B cell (primary cell): ENCODE measurements around the gene ATRAID. TPM values are rescaled to one million over a fixed set of nuclear protein-coding genes. Genes with fewer than 3 reads are reported as not detected.
A peak's percentile ranks its signal among the peaks of the same experiment; 100 is the strongest.

Experiments used
- ATAC-seq: fragments of 200-7000 bp; cut with Tn5 transposase; one replicate; pipeline ENCODE4 v1.10.0; 2021; ENCODE audit warnings: low read depth, mild to moderate bottlenecking, moderate number of reproducible peaks, moderate library complexity
- CTCF ChIA-PET: fragments of 350-600 bp; sonication (Branson Sonifier 250); formaldehyde crosslinking; loops from one replicate; lab custom pipeline; 2021; ENCODE audit warnings: antibody characterized with exemption, inconsistent platforms; lab: Charles Lee
- POLR2A ChIA-PET: fragments of 350-600 bp; sonication (Branson Sonifier 250); formaldehyde crosslinking; loops from one replicate; lab custom pipeline; 2021; ENCODE audit warnings: antibody characterized with exemption; lab: Charles Lee
- DNase-seq: peaks from one replicate; pipeline ENCODE4 v3.0.0; 2013
- H2AFZ ChIP-seq: 2 replicates; pipeline ENCODE4 v1.6.1; 2012; ENCODE audit warnings: mild to moderate bottlenecking, low read depth, low read length; ENCODE audit not compliant: insufficient read depth, poor library complexity, severe bottlenecking
- H3K27ac ChIP-seq, 2 donors: 1 replicate in 1 of 2; 2 replicates in 1 of 2; pipeline ENCODE4 v1.5.1; 2012 to 2013; ENCODE audit warnings: low read length in 2 of 2, mild to moderate bottlenecking in 2 of 2, moderate library complexity in 1 of 2
- H3K27me3 ChIP-seq, 4 experiments: fragments of 200-600 bp in 1 of 4; sonication (generic) in 1 of 4; replicated peaks in 1 of 4; 1 replicate in 2 of 4; 2 replicates in 2 of 4; pipeline versions ENCODE4 v1.6.1 to v1.7.0; 2013 to 2016; ENCODE audit warnings: low read length in 3 of 4, mild to moderate bottlenecking in 2 of 4, mixed read lengths in 1 of 4, moderate library complexity in 1 of 4; ENCODE audit not compliant: insufficient read depth in 4 of 4, control insufficient read depth in 3 of 4; ENCODE audit errors: control extremely low read depth in 1 of 4
- H3K36me3 ChIP-seq, 2 experiments: replicated peaks in 1 of 2; 1 replicate in 1 of 2; 2 replicates in 1 of 2; pipeline versions ENCODE4 v1.6.1 to v1.7.1; 2013; ENCODE audit warnings: low read length in 1 of 2; ENCODE audit not compliant: insufficient read depth in 2 of 2, control insufficient read depth in 1 of 2; ENCODE audit errors: control extremely low read depth in 1 of 2, extremely low read depth in 1 of 2
- H3K4me1 ChIP-seq, 2 donors: fragments of 200-600 bp in 1 of 2; sonication (generic) in 1 of 2; 1 replicate in 1 of 2; 2 replicates in 1 of 2; pipeline versions ENCODE4 v1.5.1 to v1.6.1; 2013 to 2017; ENCODE audit warnings: low read length in 2 of 2; ENCODE audit not compliant: control insufficient read depth in 2 of 2, insufficient read depth in 2 of 2
- H3K4me2 ChIP-seq: replicated peaks from 2 replicates; pipeline ENCODE3; 2012; ENCODE audit warnings: mild to moderate bottlenecking, low read depth, low read length; ENCODE audit not compliant: poor library complexity, severe bottlenecking
- H3K4me3 ChIP-seq, 5 experiments: fragments of 200-600 bp in 1 of 5; sonication (generic) in 1 of 5; 1 replicate in 3 of 5; 2 replicates in 2 of 5; pipeline versions ENCODE4 v1.5.1 to v1.7.0; 2011 to 2016; ENCODE audit warnings: low read length in 4 of 5, mild to moderate bottlenecking in 4 of 5, low read depth in 2 of 5, control low read depth in 1 of 5, moderate library complexity in 1 of 5; ENCODE audit not compliant: insufficient read depth in 1 of 5; ENCODE audit errors: control extremely low read depth in 1 of 5, extremely low read depth in 1 of 5
- H3K79me2 ChIP-seq: fragments of 200-600 bp; sonication (generic); one replicate; pipeline ENCODE4 v1.6.0; 2016; ENCODE audit warnings: low read length; ENCODE audit not compliant: control insufficient read depth, insufficient read depth
- H3K9ac ChIP-seq: fragments of 200-600 bp; sonication (generic); 2 replicates; pipeline ENCODE4 v1.6.1; 2017; ENCODE audit warnings: mild to moderate bottlenecking, low read length, moderate library complexity
- H3K9me3 ChIP-seq, 3 donors: one replicate each; pipeline versions ENCODE4 v1.6.1 to v1.7.1; 2013; ENCODE audit warnings: low read length in 2 of 3; ENCODE audit not compliant: control insufficient read depth in 2 of 3, insufficient read depth in 1 of 3; ENCODE audit errors: control extremely low read depth in 1 of 3
- H4K20me1 ChIP-seq: 2 replicates; pipeline ENCODE4 v1.6.0; 2012; ENCODE audit warnings: mild to moderate bottlenecking, low read length; ENCODE audit not compliant: insufficient read depth, control insufficient read depth, poor library complexity, severe bottlenecking
- H3K27ac Mint-ChIP-seq: one replicate; pipeline ENCODE4 v1.8.0; 2021; ENCODE audit warnings: mixed read lengths
- H3K27me3 Mint-ChIP-seq: one replicate; pipeline ENCODE4 v1.8.0; 2021; ENCODE audit warnings: mixed read lengths
- H3K4me1 Mint-ChIP-seq: one replicate; pipeline ENCODE4 v1.8.0; 2021; ENCODE audit warnings: mixed read lengths
- H3K4me3 Mint-ChIP-seq: one replicate; pipeline ENCODE4 v1.8.0; 2021; ENCODE audit warnings: mixed read lengths
- H3K9me3 Mint-ChIP-seq: one replicate; pipeline ENCODE4 v1.8.0; 2022; ENCODE audit warnings: mixed read lengths; ENCODE audit not compliant: insufficient read depth
- EZH2 ChIP-seq: IDR thresholded peaks from 2 replicates; pipeline ENCODE4 v1.6.1; 2012; ENCODE audit warnings: borderline replicate concordance, low read depth, mild to moderate bottlenecking, moderate library complexity, low read length; ENCODE audit not compliant: insufficient read depth, poor library complexity, severe bottlenecking
- WGBS: methylation state at CpG from one replicate; pipeline ENCODE4 v1.1.5; 2013; ENCODE audit warnings: missing lambda C conversion rate; ENCODE audit not compliant: insufficient coverage; 5-methylcytosine and 5-hydroxymethylcytosine counted together
- intact Hi-C: fragments of 100-400 bp; cut with micrococcal nuclease; formaldehyde crosslinking; loops from one replicate; pipeline ENCODE4 v1.10.0; 2022
- polyA plus RNA-seq: library from polyadenylated mRNA; depleted of rRNA; stranded (reverse); fragments of >200 nt; gene quantifications from 2 replicates; pipeline ENCODE4 v1.2.3, GENCODE V29; 2012
- total RNA-seq, 2 donors: library from RNA; stranded (reverse); fragments of 120-200 nt in 1 of 2; gene quantifications; 1 replicate in 1 of 2; 2 replicates in 1 of 2; pipeline versions ENCODE4 v1.2.3 to v1.2.4, GENCODE V29; 2013 to 2022
- TF ChIP-seq, protein P1 (sequence below): fragments of 200-600 bp; IDR thresholded peaks from one replicate; pipeline ENCODE4 v1.8.0; 2022; ENCODE audit warnings: antibody characterized with exemption, mild to moderate bottlenecking

ATRAID gene
- total and polyA plus RNA-seq, 2 donors (not counting 1 experiment from before 2014, with no cell fraction given): 88.8 to 117 TPM

DNA sequence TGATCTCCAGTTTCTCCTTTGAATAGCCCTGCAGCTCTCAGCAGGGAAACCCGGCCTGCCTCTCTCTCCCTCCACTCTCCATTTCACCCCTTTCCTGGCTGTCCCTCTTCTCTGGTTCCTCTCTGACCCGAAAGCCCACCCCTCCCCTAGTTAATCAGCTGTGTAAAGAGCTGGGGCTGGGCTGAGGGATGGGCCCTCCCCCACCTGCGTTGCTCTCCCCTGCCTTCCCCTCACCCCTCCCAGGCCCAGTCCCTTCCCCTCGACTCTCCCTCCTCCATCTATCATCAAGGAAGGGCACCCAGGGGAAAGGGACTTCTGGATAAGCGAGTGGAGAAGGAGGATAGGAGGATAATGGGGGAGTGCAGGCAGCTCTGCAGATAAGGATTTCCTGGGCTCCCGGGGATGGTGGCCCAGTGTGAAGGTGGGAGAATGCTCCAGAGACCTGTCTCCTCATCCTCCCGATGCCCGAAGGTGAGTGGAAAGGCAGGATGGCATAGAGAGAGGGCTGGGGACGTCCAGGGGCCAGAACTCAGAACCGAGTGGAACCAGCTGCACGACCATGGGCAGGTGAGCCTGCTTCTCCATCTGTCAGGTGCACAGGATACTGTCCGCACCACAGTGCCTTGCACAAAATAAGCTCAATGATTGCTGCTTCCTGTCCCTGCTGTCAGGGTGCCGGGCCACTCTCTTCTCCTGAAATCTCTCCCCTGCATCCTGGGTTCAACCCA, 39.0 kb downstream of the ATRAID start:
- ChIA-PET CTCF (interaction anchor here (0.6 to 1.9 kb wide), 3 partner anchors 29 to 94 kb away, joined by 3 to 10 read pairs (median 3); no protein-coding TSS in a partner anchor), POLR2A (no interaction called here)
- Mint-ChIP-seq H3K4me3 (no peak overlapping the region), H3K27me3 (peaks cover 44% of the 10 kb centered on the region), H3K27ac (no peak overlapping the region), H3K9me3 (no peaks in the 10 kb centered on the region), H3K4me1 (no peaks in the 10 kb centered on the region)
- ATAC-seq (no peak), DNase-seq (no peak)
- Histone ChIP-seq H3K79me2 (no peaks in the 10 kb centered on the region), H3K9me3 (peaks cover 0 to 4% (median 0%) of the 10 kb centered on the region in 3 donors), H3K9ac (no peak overlapping the region), H3K4me2 (peak overlapping the region; percentile 28), H3K4me1 (peaks cover 0 to 5% of the 10 kb centered on the region in 2 donors), H4K20me1 (no peaks in the 10 kb centered on the region), H2AFZ (no peak overlapping the region), H3K36me3 (no peaks in the 10 kb centered on the region), H3K27ac (no peak overlapping the region), H3K27me3 (peaks cover 0 to 32% (median 9%) of the 10 kb centered on the region in 4 experiments), H3K4me3 (no peak overlapping the region)
- 66% methylated on average over 9 of the region's 13 CpGs for WGBS
- TF ChIP-seq, protein P1, sequence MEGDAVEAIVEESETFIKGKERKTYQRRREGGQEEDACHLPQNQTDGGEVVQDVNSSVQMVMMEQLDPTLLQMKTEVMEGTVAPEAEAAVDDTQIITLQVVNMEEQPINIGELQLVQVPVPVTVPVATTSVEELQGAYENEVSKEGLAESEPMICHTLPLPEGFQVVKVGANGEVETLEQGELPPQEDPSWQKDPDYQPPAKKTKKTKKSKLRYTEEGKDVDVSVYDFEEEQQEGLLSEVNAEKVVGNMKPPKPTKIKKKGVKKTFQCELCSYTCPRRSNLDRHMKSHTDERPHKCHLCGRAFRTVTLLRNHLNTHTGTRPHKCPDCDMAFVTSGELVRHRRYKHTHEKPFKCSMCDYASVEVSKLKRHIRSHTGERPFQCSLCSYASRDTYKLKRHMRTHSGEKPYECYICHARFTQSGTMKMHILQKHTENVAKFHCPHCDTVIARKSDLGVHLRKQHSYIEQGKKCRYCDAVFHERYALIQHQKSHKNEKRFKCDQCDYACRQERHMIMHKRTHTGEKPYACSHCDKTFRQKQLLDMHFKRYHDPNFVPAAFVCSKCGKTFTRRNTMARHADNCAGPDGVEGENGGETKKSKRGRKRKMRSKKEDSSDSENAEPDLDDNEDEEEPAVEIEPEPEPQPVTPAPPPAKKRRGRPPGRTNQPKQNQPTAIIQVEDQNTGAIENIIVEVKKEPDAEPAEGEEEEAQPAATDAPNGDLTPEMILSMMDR: no peak
- intact Hi-C loops: loop anchor here (1.0 kb wide), 1 partner anchor 52 kb away; no protein-coding TSS in a partner anchor

DNA sequence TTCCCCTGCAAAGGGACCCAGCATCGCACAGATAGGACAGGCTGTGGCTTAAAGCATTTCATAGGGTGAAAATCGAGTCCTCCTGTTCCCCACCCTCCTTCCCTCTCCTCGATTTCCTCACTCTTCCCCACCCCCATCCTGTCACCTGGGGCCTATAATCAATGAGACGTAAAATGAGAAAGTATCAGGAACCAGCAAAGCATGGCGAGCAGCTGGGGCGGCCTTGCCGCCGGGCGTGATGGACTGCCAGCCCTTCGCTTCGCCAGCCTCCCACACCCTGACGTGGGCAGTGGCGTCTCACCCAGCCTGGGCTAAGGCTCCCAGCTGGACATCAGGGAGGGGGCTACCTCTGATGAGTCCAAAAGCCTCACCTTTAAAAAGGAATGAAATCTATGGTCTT, 39.9 kb downstream of the ATRAID start:
- no peak for DNase-seq
- Mint-ChIP-seq H3K4me3 (no peak overlapping the region), H3K27me3 (peaks cover 51% of the 10 kb centered on the region), H3K9me3 (no peaks in the 10 kb centered on the region), H3K4me1 (no peaks in the 10 kb centered on the region), H3K27ac (no peak overlapping the region)
- H3K27me3 ChIP-seq: peaks cover 0 to 42% (median 12%) of the 10 kb centered on the region in 4 experiments
- no peak overlapping the region for H3K4me2 ChIP-seq
- ChIA-PET CTCF (interaction anchor here (0.9 to 1.9 kb wide), 2 partner anchors 28 to 59 kb away, joined by 3 to 10 read pairs; no protein-coding TSS in a partner anchor), POLR2A (no interaction called here)
- H2AFZ ChIP-seq: no peak overlapping the region
- TF ChIP-seq, protein P1: no peak
- TF ChIP-seq EZH2: no peak
- intact Hi-C loops: no loop called here
- peaks cover 0 to 4% (median 0%) of the 10 kb centered on the region in 3 donors for H3K9me3 ChIP-seq
- H3K36me3 ChIP-seq: no peaks in the 10 kb centered on the region
- no peaks in the 10 kb centered on the region for H3K79me2 ChIP-seq
- H4K20me1 ChIP-seq: no peaks in the 10 kb centered on the region
- H3K9ac ChIP-seq: no peak overlapping the region
- H3K27ac ChIP-seq: no peak overlapping the region
- ATAC-seq: no peak
- WGBS: 77% methylated on average over 9 of the region's 13 CpGs
- no peak overlapping the region for H3K4me3 ChIP-seq
- H3K4me1 ChIP-seq: peaks cover 0 to 5% of the 10 kb centered on the region in 2 donors
